GM19463 (cell line): ENCODE data around the gene YBX3.

Experiments
- ATAC-seq: cut with Tn5 transposase; IDR thresholded peaks from one replicate; pipeline ENCODE4 v1.9.1; 2021; ENCODE audit warnings: mild to moderate bottlenecking, moderate library complexity; ENCODE audit not compliant: unreplicated experiment

The YBX3 gene

DNA sequence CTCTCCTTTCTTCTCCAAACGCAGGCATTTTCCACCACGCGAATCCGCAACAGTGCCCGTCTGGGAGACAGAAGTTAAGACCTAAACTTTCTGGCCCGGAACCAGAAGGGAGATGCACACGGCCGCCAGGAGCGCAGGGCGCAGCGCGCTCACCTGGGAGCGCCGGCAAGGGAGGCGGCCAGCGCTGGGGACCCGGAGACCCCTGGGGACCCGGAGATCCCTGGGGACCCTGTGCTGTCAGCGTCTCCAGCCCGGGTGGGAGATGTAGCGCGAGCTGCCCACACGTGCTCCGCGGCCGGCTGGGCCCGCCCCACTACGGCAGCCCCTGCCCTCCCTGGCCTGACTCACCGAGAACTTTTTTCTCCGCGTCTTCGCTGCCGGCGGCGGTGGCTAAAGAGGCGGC, 620 bp downstream of the YBX3 start:
- peak; percentile 41 for ATAC-seq

DNA sequence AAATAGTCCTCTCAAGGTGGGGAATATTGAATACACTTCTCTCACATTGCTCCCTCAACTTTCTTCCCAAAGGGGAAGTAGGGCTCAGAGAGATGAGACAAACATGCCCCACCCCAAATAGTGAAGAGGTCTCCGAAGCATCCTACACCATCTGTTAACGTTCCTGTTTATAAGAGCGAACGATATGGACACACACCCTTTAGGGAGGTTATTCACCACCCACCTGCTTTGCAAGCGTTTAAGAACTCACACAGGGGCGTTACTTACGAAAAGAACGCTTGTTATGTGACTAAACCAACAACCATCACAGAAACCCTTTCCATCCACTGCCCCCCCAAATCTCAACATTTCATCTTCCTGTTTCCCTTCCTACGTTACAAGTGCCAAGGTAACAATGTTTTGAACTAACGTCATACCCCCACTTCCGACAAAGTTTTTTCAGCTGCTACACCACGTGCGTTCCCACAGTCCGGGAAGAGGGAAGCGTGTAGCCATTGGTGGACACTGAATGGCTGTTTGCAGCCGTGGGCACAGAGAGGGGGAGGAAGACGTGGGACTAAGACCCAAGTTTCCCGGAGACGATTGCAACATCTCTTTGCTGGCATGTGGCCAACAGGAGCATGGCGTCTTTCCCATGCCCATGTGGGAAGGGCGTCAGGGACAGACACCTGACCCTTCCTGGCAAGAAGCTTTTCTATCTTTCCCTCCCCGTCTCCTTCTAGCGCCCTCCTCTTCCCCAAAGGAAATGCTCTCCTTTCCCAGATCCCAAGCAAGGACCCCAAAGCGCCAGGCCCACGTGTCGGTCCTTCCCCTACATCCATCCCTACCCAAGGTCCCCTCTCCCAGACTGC, 1.2 kb downstream of the YBX3 start:
- peak; percentile 25 for ATAC-seq

DNA sequence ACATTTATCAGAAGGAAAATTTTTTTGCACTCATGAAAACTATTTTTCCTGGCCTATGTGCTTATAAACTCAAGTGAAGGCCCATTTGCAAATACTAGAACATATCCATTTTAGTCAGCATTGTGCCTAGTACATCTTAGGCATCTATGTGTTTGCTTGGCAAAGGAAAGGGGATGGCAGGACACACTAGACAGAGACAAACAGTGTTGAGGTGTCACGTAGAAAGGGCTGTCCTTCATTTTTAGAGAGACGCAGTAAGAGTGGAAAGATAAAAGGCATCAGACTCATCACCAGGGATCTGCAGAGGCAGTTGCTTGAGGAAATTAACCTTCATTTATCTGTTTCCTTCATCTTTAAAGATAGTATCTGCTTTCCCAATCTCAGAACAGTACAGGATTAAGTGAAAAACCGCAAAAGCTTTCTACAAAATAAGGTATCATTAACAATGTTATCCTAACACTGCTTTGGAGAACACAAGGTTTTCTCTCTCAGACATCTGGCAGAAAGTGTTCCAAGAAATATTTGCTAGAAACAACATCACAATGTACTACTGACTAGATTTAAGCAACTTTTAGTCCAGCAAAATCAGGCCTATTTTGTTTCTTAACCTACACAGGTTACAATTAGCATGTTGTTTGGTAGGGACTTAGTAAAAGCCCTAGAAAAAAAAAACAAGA, 2.0 kb downstream of the YBX3 start:
- no peak for ATAC-seq

DNA sequence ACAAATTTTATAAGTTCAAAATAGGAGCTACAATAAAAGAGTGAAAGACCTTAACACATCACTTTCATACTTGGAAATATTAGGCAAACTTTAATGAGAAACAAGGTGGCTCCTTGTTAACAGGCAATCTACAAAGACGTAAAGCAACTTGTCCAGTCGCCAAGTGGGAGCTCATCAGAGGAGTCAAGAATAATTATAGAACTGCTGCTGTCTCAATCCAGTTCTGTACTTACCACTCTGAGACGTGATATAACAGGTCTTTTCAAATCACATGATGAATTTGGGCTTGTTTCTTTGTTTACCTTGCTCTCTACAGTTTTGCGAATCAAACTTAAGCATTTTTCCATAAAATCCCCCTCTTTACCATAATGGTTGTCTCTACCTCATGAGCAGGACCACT, 3.6 kb downstream of the YBX3 start:
- ATAC-seq = no peak

DNA sequence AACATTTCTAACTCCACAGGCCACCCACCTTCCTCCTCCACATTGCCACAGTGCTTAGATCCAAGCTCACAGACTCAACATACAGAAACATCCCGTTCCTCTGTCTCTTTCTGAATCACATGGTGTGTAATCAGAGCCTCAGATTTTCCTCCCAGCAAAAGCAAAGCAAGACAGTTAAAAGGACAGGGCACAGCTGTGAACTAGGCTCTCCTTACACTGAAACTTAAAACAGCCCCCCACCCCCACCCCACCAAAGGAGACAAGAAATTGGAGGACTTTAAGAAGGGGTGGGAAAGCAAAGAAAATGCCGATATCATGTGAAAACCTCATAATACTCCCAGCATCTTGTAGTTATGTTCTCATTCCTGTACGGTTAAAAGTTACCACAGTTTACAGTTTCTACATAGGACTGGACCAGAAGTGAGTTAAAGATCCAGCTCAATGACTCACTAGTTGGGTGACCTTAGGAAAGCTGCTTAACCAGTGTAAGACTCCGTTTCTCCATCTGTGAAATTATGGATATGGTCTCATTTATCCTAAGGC, 4.8 kb downstream of the YBX3 start:
- ATAC-seq = no peak

DNA sequence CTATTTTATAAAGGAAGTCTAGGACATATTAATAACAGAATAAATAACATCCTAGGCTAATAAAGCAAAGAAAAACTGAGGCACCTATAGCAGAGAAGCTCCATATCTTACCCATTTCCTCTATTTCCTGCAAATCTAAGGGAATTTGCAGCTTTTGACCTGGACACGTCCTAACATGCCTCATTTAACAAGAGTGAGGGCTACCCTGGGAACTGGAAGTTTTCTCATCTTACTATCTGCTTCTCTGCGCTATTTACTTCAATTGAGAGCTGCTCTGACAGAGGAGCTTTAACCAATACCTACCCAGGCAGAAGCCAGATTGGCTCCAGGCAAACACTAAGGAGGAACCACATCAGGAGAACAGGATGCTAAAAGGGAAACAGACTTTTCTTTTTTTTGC, 5.7 kb downstream of the YBX3 start:
- no peak for ATAC-seq

DNA sequence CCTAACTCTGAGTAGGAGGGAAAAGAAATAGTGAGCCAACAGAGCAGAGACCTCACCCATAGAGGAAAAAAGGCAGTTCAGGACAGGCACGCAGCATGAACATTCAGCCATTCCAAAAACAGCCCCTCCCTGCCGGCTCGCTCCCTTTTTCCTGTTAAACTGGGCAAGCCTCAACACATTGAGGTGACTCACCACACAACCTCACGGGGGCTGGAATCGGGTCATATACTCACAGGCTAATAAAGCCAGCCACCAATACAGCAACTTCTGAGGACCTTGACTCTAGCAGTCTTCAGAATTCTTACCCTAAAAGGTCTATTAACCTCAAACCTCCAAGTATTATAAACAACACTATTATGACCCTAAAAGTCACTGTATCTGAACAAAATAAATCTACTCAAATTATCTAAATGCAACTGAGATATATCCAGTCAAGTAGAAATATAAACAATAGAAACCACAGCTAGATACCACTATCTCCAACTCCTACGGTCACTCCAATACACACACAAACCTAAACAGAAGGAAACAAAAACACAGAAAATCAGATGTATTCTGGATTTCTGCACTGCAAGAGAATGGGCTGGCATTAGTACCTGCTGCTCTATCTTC, 6.3 kb downstream of the YBX3 start:
- no peak for ATAC-seq

DNA sequence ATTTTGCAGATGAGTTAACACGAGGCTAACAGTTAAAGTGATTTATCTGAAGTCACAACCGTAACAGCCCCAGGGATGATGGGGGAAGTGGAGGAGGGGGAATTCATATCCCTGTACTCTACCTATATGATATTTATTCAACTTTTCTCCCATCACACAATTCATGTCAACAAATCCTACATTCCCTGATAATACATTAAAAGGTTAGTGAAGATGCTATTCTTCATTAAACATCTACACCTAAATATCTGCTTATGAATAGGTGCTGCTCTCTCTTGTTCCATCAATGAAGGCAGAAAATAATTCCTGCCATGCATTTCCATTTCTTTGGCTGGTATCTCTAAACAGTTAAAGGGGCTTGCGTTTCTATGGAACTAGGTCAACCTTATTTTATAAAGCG, 6.8 kb downstream of the YBX3 start:
- ATAC-seq = no peak

DNA sequence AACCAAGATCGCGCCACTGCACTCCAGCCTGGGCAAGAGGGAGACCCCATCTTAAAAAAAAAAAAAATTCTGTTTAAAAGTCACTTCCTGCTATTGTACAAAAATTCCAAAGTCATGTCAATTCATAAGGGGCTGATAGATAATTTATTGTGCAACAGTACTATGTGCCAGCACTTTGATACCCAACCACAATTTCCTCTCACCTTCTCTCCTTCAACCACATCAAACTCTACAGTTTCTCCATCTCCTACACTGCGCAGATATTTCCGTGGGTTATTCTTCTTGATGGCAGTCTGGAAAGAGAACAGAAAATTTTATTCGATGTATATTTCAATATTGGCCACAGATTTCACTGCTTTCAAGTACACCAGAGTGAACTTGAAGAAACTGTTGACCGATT, 7.6 kb downstream of the YBX3 start:
- no peak for ATAC-seq

DNA sequence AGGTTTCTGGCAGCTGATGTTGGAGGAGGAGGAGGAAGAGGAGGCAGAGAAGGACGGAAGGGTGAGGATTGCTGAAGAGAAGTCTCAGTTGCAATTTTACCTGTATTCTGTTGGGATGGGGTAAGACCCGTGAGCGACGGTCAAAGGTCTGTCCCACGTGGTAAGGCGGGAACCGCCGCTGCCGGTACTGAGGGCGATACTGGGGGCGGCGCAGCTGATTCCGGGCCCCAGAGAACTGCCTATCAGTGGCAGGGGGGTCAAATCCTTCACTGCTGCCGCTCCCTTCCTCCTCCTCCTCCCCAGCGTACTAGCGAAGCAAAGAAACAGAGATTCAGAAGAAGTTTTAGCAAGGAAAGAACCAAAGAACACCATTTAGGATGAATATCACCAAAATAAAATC, 13.3 kb downstream of the YBX3 start:
- ATAC-seq = no peak

DNA sequence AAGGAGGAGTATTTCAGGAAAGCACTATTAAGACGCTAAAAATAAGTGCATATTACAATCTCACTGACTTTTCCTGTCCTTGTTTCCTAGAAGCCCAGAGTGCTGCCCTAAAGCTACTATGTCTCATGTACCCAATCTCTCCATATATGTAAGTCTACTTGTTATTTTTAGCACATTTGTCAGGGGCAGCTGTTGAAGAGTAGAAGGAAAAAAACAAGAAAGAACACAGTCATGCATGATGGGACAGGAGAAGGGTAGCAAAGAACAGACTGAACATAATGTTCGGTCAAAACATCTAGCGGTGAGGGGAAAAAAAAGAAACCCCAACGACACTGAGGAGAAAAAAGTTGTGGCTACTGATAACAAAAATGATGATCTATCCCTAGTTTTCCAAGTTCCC, 14.3 kb downstream of the YBX3 start:
- no peak for ATAC-seq

DNA sequence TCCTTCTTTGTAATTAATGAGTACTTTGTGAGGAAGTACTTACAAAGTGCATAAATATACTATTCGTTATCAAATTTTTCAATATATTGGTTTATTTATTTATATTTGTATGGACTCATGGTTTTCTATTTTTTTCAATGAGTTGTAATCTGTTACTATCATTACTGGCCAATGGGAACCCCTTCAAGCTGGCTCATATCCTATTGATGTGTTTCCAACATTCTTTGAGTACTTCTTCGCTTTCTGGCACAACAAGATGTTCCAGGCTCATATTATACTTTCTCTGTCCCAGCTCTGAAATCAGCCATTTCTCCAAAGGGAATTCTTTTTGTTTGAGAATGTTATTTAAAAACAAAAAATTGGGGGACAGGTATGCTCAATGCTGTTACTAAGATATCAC, 17.5 kb downstream of the YBX3 start:
- ATAC-seq = no peak

DNA sequence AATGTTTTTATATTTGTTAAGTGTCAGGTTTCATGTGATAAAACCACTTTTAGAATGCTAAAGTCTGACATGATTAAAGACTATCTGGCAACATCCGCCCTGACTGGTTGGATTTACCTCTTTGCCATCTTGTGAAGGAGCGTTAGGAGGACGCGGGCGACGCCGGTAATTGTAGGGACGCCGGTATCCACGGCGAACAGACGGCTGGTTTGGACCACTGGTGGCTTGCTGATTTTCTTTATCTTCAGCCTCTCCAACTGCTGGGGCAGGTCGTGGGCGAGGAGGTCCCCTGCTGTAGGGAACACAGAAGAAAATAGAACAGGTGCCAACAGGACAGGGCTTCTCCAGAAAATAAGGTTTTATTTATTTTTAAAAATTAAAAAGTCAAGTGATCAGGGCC, 21.3 kb downstream of the YBX3 start:
- no peak for ATAC-seq

DNA sequence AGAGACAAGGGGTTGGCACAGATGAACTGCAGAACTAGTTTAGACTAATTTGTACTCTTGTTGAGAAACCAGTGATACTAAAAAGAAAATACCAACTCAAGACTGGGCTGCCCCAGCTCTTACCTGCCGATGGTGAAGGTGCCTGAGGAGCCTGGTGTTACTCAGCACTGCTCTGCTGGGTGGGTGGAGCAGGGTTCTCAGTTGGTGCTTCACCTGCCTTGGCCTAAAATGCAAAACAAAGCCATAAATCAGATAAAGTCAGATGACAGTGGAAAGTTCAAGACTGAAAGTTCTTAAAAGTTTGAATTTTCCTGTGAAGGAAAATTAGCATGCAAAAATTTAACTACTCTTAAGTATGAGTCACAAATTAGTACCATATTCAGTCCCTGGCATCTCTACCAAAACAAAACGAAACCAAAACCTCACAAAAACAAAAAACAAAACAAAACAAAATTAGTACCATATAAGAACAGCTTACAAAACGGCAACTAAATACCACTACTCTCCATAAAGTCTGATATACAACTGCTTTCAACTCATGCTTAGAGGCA, 21.9 kb downstream of the YBX3 start:
- peak; percentile 82 for ATAC-seq

DNA sequence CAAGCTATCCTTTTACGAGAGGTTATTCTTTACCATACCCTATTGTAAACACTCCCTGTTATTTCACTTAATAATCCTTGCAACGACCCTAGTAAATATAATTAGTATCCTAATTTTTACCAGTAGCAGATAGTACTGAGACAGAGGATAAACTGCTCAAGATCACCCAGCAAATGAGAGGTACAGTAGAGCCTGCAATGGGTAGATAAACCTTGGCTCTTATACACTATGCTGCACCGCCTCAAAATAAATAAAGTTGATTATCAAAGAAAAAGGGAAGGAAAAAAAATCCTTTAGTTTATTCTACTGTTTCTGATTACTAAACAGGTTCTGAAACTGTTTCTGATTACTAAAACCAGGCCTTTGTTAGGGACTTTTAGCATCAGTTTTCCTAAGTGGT, 22.5 kb downstream of the YBX3 start:
- peak; percentile 5 for ATAC-seq

DNA sequence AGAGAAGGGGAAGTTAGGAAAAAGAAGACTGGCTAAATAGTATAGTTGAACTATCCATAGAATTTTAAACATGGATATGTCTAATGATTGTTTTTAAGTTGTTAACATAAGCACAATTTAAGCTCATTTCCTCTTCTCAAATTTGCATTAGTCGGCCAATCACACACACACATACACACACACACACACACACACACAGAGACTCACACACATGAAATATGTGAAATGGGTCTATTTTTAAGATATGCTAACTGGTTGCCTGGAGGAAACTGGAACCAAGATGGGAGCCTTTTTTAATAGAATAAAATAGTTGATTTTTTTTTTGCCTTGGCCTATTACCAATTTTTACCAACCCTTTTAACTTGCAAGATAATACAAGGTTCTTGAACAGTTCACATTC, 25.3 kb downstream of the YBX3 start:
- ATAC-seq = no peak

DNA sequence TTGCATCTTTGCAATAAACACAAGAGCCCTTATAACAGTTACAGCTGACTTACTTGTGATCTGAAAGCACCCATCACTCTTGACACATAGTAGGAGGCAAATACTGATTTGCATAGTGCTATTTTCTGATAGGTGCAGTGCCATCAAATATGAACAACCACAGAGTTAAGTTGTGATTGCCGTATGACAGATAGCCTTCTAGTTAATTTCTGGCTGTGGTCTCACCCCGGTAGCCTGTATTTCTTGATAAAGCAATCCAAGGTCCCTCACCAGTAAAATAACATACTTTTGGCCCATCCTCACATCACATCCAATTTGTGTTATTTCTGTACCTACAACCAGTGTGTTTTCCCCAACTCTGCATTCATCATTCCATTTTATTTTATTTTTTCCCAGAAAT, 26.0 kb downstream of the YBX3 start:
- ATAC-seq = no peak

DNA sequence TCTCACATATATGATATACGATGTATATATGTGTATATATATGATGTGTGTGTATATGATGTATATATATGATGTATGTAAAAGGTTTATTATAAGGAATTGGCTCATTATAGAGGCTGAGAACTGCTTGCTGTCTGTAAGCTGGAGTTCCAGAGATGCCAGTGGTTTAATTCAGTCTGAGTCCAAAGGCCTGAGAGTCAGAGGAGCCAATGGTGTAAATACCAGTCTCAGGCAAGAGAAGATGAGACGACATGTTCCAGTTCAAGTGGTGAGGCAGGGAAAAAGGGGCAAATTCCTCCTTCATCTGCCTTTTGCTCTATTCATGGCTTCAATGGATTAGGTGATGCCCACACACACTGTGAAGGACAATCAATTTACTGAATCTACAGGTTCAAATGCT, 32.2 kb downstream of the YBX3 start:
- no peak for ATAC-seq

DNA sequence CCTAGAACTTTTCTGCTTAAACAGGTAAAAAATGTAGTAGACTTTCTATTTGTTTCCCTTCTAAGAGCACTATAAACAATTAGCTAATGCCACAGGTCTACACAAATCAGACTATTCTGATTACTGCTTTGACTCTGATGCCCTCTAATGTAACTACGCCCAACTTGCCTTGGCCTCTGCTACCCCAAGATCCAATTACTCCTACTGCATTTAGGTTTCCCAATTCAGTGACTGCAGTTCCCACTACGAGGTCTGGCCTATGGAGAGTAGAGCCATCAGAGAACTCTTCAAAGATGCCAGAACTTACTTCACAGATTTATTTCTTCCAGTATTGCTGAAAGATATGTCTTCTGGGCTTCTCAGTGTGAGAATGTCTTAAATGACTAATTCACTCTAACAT, 34.0 kb downstream of the YBX3 start:
- no peak for ATAC-seq

DNA sequence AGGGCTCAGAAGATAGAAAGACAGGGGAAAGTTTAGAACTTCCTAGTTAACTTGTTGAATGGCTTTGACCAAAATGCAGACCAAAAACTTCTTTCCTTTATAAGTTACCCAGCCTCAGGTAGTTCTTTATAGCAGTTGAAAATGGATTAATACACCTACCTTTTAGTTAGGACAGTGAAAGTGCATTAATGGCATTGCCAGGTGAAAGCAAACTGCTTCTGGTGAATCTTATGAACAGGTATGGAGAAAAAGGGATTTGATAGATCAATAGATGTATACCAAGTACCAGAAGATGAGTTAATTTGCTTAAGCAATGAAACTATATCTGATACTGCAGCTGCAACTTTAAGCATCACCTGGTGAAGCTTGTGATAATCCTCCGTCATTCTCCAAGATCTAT, 35.1 kb downstream of the YBX3 start:
- ATAC-seq = no peak

DNA sequence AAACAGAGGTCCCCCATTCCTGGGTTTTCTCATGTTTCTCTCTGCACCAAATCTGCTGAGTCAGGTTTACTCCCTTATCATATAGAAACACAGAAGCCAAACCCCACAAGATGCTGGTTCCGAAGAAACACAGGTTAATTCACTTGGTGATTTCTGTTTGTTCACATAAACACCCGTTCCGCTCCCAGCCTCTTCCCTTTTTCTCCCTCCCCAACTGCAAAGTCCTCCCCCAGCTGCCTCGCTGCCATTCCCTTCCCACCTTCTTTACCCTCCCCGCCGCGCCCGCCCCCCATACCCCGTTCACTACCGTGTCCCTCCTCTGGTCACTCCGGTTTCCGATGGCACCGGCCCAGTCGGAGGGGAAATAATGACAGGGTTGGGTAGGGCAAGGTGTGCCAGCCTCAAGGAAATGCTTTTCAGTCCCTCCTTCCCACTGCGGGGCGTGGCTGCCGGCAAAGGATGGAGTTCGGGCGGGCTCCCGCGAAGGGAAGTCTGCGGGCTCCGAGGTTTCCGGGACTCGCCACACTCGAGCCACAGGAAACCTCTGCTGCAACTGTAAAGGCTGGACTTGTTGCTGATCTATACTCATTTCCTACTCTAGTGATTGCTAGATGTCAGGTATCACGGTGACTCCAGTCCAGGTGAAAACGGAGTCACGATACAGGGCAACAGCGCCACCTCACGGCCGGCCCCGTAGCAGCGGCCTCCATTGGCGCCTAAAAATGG, 49.3 kb downstream of the YBX3 start, which contains the start of gene STYK1:
TSS of gene STYK1 (minus strand) at position 394 of the 726 bp plus-strand sequence. CDS start 39,434 bp downstream, outside the sequence.
- peak; percentile 60 for ATAC-seq
